Body of pancreas (tissue), 4 donors: ENCODE results near the gene ESYT2. TPM values are rescaled to one million over a fixed set of nuclear protein-coding genes. Genes with fewer than 3 reads are reported as not detected.

ENCODE experiments used
- ATAC-seq: fragments of 150-250 bp; one replicate; pipeline ENCODE4 v1.9.1; 2016
- DNase-seq, 4 donors: peaks; one replicate each; pipeline ENCODE4 v3.0.0-alpha.2; 2019
- H3K27ac ChIP-seq, 4 donors: fragments of 200-600 bp; sonication (generic); 1 replicate in 3 of 4; 2 replicates in 1 of 4; pipeline versions ENCODE4 v1.5.1 to v1.6.1; 2016 to 2019; ENCODE audit warnings: mild to moderate bottlenecking in 1 of 4, mixed read lengths in 1 of 4, moderate library complexity in 1 of 4
- H3K27me3 ChIP-seq, 2 donors: fragments of 200-600 bp; sonication (generic); one replicate each; pipeline ENCODE4 v1.6.0; 2016; ENCODE audit warnings: mild to moderate bottlenecking in 1 of 2
- H3K36me3 ChIP-seq, 2 donors: fragments of 200-600 bp; sonication (generic); replicated peaks in 1 of 2; 2 replicates each; pipeline ENCODE4 v1.5.1; 2016; ENCODE audit warnings: low read depth in 2 of 2; ENCODE audit not compliant: insufficient read depth in 1 of 2
- H3K4me1 ChIP-seq: fragments of 200-600 bp; sonication (generic); one replicate; pipeline ENCODE4 v1.6.0; 2016
- H3K4me3 ChIP-seq, 2 donors: fragments of 200-600 bp; sonication (generic); 1 replicate in 1 of 2; 2 replicates in 1 of 2; pipeline ENCODE4 v1.5.1; 2016 to 2019
- H3K9me3 ChIP-seq, 3 donors: fragments of 200-600 bp; sonication (generic); 1 replicate in 2 of 3; 2 replicates in 1 of 3; pipeline ENCODE4 v1.5.1; 2016
- POLR2A ChIP-seq, 3 donors: fragments of 450-650 bp; IDR thresholded peaks; one replicate each; pipeline ENCODE4 v1.6.1; 2016; ENCODE audit warnings: antibody characterized with exemption in 3 of 3, mild to moderate bottlenecking in 2 of 3
- WGBS, 2 donors: methylation state at CpG; one replicate each; pipeline ENCODE4 v1.1.5; 2017; 5-methylcytosine and 5-hydroxymethylcytosine counted together
- intact Hi-C: fragments of 100-400 bp; cut with DNase I; formaldehyde crosslinking; loops from one replicate; pipeline ENCODE4 v1.15.1; 2023
- total RNA-seq, 2 donors: library from RNA; depleted of rRNA; stranded (reverse); fragments of >200 nt; gene quantifications; one replicate each; pipeline ENCODE4 v1.1.0, GENCODE V29; 2016
- TF ChIP-seq, protein P1 (sequence below), 7 experiments: fragments of 450-650 bp in 4 of 7; fragments of 200-600 bp in 3 of 7; sonication (generic) in 3 of 7; IDR thresholded peaks; one replicate each; pipeline ENCODE4 v1.5.1; 2016 to 2019; ENCODE audit warnings: antibody characterized with exemption in 7 of 7

The ESYT2 gene
- total RNA-seq, 2 donors from 2014 or later: 35.9 to 40.5 TPM

DNA sequence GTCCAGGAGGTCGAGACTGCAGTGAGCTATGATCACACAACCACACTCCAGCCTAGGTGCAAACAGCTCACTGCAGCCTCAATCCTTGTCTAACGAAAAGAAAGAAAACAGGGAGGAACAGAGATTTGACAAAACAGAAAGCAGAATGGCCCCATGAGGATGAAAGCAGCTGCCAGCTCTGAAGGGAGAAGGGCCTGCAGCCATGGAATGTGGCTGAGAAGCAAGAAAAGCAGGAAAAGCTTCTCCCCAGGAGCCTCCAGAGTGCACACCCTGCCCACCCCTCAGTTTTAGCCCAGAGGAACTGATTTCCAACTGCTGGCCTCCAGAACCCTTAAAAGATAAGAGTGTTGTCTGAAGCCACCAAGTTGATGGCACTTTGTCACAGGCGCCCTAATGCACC, 13.0 kb downstream of the ESYT2 start:
- 65% methylated on average over 3 of the region's 3 CpGs for WGBS, 2 donors

DNA sequence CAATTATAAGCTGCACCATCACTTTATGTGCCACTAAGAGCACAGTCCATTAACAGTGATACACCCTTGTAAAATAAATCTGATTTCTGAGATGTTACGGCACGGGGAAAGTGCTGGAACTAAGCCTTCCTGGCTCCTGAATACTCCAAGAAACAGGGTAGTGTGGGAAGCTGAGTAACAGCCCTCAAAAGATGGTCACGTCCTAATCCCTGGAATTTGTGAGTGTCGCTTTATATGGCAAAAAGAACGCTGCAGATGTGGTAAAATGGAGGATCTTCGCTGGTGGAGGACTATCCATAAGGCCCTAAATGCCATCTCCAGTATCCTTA, 13.5 kb downstream of the ESYT2 start:
- TF ChIP-seq POLR2A (IDR thresholded peaks at IDR 0.05): no peak
- TF ChIP-seq, protein P1, sequence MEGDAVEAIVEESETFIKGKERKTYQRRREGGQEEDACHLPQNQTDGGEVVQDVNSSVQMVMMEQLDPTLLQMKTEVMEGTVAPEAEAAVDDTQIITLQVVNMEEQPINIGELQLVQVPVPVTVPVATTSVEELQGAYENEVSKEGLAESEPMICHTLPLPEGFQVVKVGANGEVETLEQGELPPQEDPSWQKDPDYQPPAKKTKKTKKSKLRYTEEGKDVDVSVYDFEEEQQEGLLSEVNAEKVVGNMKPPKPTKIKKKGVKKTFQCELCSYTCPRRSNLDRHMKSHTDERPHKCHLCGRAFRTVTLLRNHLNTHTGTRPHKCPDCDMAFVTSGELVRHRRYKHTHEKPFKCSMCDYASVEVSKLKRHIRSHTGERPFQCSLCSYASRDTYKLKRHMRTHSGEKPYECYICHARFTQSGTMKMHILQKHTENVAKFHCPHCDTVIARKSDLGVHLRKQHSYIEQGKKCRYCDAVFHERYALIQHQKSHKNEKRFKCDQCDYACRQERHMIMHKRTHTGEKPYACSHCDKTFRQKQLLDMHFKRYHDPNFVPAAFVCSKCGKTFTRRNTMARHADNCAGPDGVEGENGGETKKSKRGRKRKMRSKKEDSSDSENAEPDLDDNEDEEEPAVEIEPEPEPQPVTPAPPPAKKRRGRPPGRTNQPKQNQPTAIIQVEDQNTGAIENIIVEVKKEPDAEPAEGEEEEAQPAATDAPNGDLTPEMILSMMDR (IDR thresholded peaks at IDR 0.05): no peak
- ATAC-seq: no peak
- intact Hi-C loops: no loop called here
- Histone ChIP-seq H3K9me3 (no peaks in the 10 kb centered on the region), H3K36me3 (no peaks in the 10 kb centered on the region), H3K27me3 (no peaks in the 10 kb centered on the region), H3K4me3 (no peak overlapping the region), H3K4me1 (peaks cover 62% of the 10 kb centered on the region), H3K27ac (peak overlapping the region in 2 of 4 donors; percentile 59 to 84)
- no peak for DNase-seq
- 90 to 95% methylated on average over 6 of the region's 6 CpGs for WGBS, 2 donors

More for the DNA sequence above, 13.0 kb downstream of the ESYT2 start:
- Histone ChIP-seq H3K9me3 (no peaks in the 10 kb centered on the region), H3K27ac (peak overlapping the region; percentile 19 to 84 (median 40)), H3K27me3 (no peaks in the 10 kb centered on the region), H3K4me1 (peaks cover 65% of the 10 kb centered on the region), H3K36me3 (no peaks in the 10 kb centered on the region), H3K4me3 (no peak overlapping the region)
- no peak for ATAC-seq
- TF ChIP-seq POLR2A (IDR thresholded peaks at IDR 0.05): no peak
- TF ChIP-seq, protein P1 (IDR thresholded peaks at IDR 0.05): no peak
- intact Hi-C loops: no loop called here
- no peak for DNase-seq

GRCh38 chr7:158815083-158815799, 14.1 kb downstream of the ESYT2 start:
- no peak overlapping the region for H3K4me3 ChIP-seq
- no peaks in the 10 kb centered on the region for H3K27me3 ChIP-seq
- 87 to 88% methylated on average over 7 of the region's 7 CpGs for WGBS, 2 donors
- H3K36me3 ChIP-seq: no peaks in the 10 kb centered on the region
- DNase-seq (no peak), ATAC-seq (no peak)
- H3K9me3 ChIP-seq: no peaks in the 10 kb centered on the region
- H3K27ac ChIP-seq: peak overlapping the region in 2 of 4 donors; percentile 59 to 84
- TF ChIP-seq, protein P1 (IDR thresholded peaks at IDR 0.05): no peak
- no peak for TF ChIP-seq POLR2A (IDR thresholded peaks at IDR 0.05)
- H3K4me1 ChIP-seq: peaks cover 58% of the 10 kb centered on the region
- intact Hi-C loops: no loop called here

GRCh38 chr7:158814637-158815036, 14.7 kb downstream of the ESYT2 start:
- no peaks in the 10 kb centered on the region for H3K36me3 ChIP-seq

More at GRCh38 chr7:158814637-158815036, 14.7 kb downstream of the ESYT2 start:
- H3K4me3 ChIP-seq: no peak overlapping the region
- TF ChIP-seq, protein P1 (IDR thresholded peaks at IDR 0.05): no peak
- TF ChIP-seq POLR2A (IDR thresholded peaks at IDR 0.05): no peak
- intact Hi-C loops: no loop called here
- WGBS, 2 donors: 86 to 100% methylated on average over 2 of the region's 2 CpGs
- ATAC-seq (no peak), DNase-seq (no peak)
- H3K27ac ChIP-seq: no peak overlapping the region
- H3K27me3 ChIP-seq: no peaks in the 10 kb centered on the region
- peaks cover 55% of the 10 kb centered on the region for H3K4me1 ChIP-seq
- H3K9me3 ChIP-seq: no peaks in the 10 kb centered on the region
